Neural cell (in vitro differentiated cells): ENCODE measurements around the gene UGT3A1. TPM values are rescaled to one million over a fixed set of nuclear protein-coding genes. Genes with fewer than 3 reads are reported as not detected.

ENCODE experiments used
- polyA plus RNA-seq: library from polyadenylated mRNA; depleted of rRNA; stranded (reverse); fragments of >200 nt; gene quantifications from 2 replicates; pipeline ENCODE4 v1.2.3, GENCODE V29; 2014

The UGT3A1 gene
- polyA plus RNA-seq, 1 donor from 2014 or later, result not detected

Other genes starting within 250 kb of the UGT3A1 start
- gene IL7R, start 134.5 kb downstream of the UGT3A1 start, polyA plus RNA-seq, result 0.10 TPM in 1 of 2 replicates, not detected in the other
- 2.3 TPM in 1 of 2 replicates, not detected in the other for gene CAPSL, start 52.8 kb downstream of the UGT3A1 start, polyA plus RNA-seq
- gene UGT3A2, start 75.5 kb upstream of the UGT3A1 start, polyA plus RNA-seq, result not detected in 2 replicates
- gene LMBRD2, start 160.5 kb upstream of the UGT3A1 start, polyA plus RNA-seq, result 22.7 and 25.7 TPM in 2 replicates
- 26.0 and 26.7 TPM in 2 replicates for gene SKP2, start 160.7 kb upstream of the UGT3A1 start, polyA plus RNA-seq